Activated CD4-positive, alpha-beta memory T cell treated with anti-CD3 and anti-CD28 coated beads for 36 hours (primary cell): ENCODE measurements around the gene PRPSAP2. TPM values are rescaled to one million over a fixed set of nuclear protein-coding genes. Genes with fewer than 3 reads are reported as not detected.

ENCODE experiments used
- CTCF ChIA-PET: fragments of 350-600 bp; sonication (Branson Sonifier 250); formaldehyde crosslinking; loops from one replicate; lab custom pipeline; 2021; ENCODE audit warnings: antibody characterized with exemption, inconsistent platforms; lab: Charles Lee
- POLR2A ChIA-PET: fragments of 350-600 bp; sonication (Branson Sonifier 250); formaldehyde crosslinking; loops from one replicate; lab custom pipeline; 2021; ENCODE audit warnings: antibody characterized with exemption; lab: Charles Lee
- DNase-seq: peaks from one replicate; pipeline ENCODE4 v3.0.0-alpha.2; 2020
- H3K27ac Mint-ChIP-seq: one replicate; pipeline ENCODE4 v1.8.0; 2021; ENCODE audit warnings: mixed read lengths
- H3K27me3 Mint-ChIP-seq: one replicate; pipeline ENCODE4 v1.8.0; 2021; ENCODE audit warnings: mixed read lengths
- H3K36me3 Mint-ChIP-seq: one replicate; pipeline ENCODE4 v1.8.0; 2021; ENCODE audit warnings: mixed read lengths
- H3K4me1 Mint-ChIP-seq: one replicate; pipeline ENCODE4 v1.8.0; 2021; ENCODE audit warnings: low read depth, mixed read lengths
- H3K4me3 Mint-ChIP-seq: one replicate; pipeline ENCODE4 v1.8.0; 2021; ENCODE audit warnings: mild to moderate bottlenecking, mixed read lengths
- H3K9me3 Mint-ChIP-seq: one replicate; pipeline ENCODE4 v1.8.0; 2021; ENCODE audit warnings: mixed read lengths
- intact Hi-C: fragments of 100-400 bp; cut with micrococcal nuclease; formaldehyde crosslinking; loops from one replicate; pipeline ENCODE4 v1.15.1; 2023
- total RNA-seq, 2 experiments: library from RNA; stranded (reverse); gene quantifications; one replicate each; pipeline ENCODE4 v1.2.3, GENCODE V29; 2021

The PRPSAP2 gene
- total RNA-seq, 2 experiments from 2014 or later: 41.9 to 42.5 TPM

- ChIA-PET CTCF (no interaction called here), POLR2A (no interaction called here)
- Mint-ChIP-seq H3K9me3 (no peaks in the 10 kb centered on the region), H3K4me3 (no peak overlapping the region), H3K27me3 (no peaks in the 10 kb centered on the region), H3K27ac (no peak overlapping the region), H3K36me3 (peaks cover 30% of the 10 kb centered on the region), H3K4me1 (peaks cover 11% of the 10 kb centered on the region)
- intact Hi-C loops: no loop called here
- DNase-seq: no peak
Measured at GRCh38 chr17:18896146-18896545, 38.2 kb downstream of the PRPSAP2 start.

DNA sequence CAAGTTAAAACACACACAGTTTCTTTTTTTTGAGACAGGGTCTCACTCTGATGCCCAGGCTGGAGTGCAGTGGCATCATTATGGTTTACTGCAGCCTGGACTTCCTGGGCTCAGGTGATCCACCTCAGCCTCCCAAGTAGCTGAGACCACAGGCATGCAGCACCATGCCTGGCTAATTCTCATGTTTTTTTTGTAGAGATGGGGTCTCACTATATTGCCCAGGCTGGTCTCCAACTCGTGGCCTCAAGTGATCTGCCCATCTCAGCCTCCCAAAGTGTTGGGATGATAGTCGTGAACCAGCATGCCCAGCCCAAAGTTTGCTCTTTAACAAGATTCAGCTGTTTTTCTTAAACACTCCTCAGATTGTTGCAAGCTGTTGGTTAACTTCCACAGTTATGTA, 39.0 kb downstream of the PRPSAP2 start:
- no peak for DNase-seq
- intact Hi-C loops: no loop called here
- Mint-ChIP-seq H3K36me3 (peaks cover 33% of the 10 kb centered on the region), H3K9me3 (no peaks in the 10 kb centered on the region), H3K4me3 (no peak overlapping the region), H3K27ac (no peak overlapping the region), H3K27me3 (no peaks in the 10 kb centered on the region), H3K4me1 (peaks cover 19% of the 10 kb centered on the region)
- ChIA-PET CTCF (no interaction called here), POLR2A (no interaction called here)

- peaks cover 28% of the 10 kb centered on the region for H3K36me3 Mint-ChIP-seq
- ChIA-PET POLR2A (no interaction called here), CTCF (interaction anchor here (1.1 kb wide), 1 partner anchor 57 kb away, joined by 4 read pairs; no protein-coding TSS in a partner anchor)
- H3K9me3 Mint-ChIP-seq: no peaks in the 10 kb centered on the region
- intact Hi-C loops: no loop called here
- no peak overlapping the region for H3K4me3 Mint-ChIP-seq
- no peak overlapping the region for H3K27ac Mint-ChIP-seq
- DNase-seq: no peak
- peaks cover 24% of the 10 kb centered on the region for H3K4me1 Mint-ChIP-seq
- H3K27me3 Mint-ChIP-seq: no peaks in the 10 kb centered on the region
Measured at GRCh38 chr17:18904482-18904881, 46.6 kb downstream of the PRPSAP2 start.

DNA sequence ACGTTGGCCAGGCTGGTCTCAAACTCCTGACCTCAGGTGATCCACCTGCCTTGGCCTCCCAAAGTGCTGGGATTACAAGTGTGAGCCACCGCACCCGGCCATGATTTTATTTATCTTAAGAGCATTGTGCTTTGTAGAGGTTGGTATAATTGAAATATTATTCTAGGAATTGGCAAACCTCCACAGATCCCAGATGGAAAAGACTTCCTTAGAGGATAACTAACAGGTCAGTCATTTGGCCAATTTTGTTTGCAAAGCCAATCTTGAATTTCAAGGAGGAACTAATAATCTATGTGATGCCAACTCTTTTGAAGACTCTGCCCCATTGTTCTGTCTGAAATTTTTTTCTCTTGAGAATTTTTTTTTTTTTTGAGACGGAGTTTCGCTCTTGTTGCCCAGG, 47.3 kb downstream of the PRPSAP2 start:
- Mint-ChIP-seq H3K9me3 (no peaks in the 10 kb centered on the region), H3K27me3 (no peaks in the 10 kb centered on the region), H3K4me3 (no peak overlapping the region), H3K4me1 (peaks cover 23% of the 10 kb centered on the region), H3K36me3 (peaks cover 26% of the 10 kb centered on the region), H3K27ac (no peak overlapping the region)
- intact Hi-C loops: no loop called here
- CTCF ChIA-PET: interaction anchor here (0.7 to 1.1 kb wide), 2 partner anchors 16 to 56 kb away, joined by 3 to 4 read pairs; no protein-coding TSS in a partner anchor
- DNase-seq: no peak
- POLR2A ChIA-PET: no interaction called here

- Mint-ChIP-seq H3K9me3 (no peaks in the 10 kb centered on the region), H3K4me1 (no peaks in the 10 kb centered on the region), H3K27me3 (no peaks in the 10 kb centered on the region), H3K4me3 (no peak overlapping the region), H3K27ac (no peak overlapping the region), H3K36me3 (peaks cover 31% of the 10 kb centered on the region)
- POLR2A ChIA-PET: no interaction called here
- intact Hi-C loops: no loop called here
- no peak for DNase-seq
- CTCF ChIA-PET: no interaction called here
Measured at GRCh38 chr17:18910326-18910725, 52.4 kb downstream of the PRPSAP2 start.

DNA sequence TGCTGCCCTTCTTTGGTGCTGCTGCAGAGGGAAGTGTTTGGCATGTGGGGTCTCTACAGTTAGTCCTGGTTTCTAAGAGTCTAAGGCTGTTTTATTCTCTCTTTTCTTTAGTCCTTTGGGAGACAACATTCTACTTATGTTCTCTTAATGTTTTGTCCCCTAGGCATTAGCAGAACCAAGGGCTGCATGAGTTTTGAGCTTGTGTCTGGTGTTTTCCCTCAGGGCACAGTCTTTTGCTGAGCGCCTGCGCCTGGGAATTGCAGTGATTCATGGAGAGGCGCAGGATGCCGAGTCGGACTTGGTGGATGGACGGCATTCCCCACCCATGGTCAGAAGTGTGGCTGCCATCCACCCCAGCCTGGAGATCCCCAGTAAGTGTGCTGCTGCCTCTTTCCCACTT, 53.0 kb downstream of the PRPSAP2 start:
- Mint-ChIP-seq H3K4me3 (no peak overlapping the region), H3K36me3 (peaks cover 32% of the 10 kb centered on the region), H3K4me1 (no peaks in the 10 kb centered on the region), H3K9me3 (no peaks in the 10 kb centered on the region), H3K27ac (no peak overlapping the region), H3K27me3 (no peaks in the 10 kb centered on the region)
- CTCF ChIA-PET: no interaction called here
- POLR2A ChIA-PET: no interaction called here
- DNase-seq: no peak
- intact Hi-C loops: no loop called here

DNA sequence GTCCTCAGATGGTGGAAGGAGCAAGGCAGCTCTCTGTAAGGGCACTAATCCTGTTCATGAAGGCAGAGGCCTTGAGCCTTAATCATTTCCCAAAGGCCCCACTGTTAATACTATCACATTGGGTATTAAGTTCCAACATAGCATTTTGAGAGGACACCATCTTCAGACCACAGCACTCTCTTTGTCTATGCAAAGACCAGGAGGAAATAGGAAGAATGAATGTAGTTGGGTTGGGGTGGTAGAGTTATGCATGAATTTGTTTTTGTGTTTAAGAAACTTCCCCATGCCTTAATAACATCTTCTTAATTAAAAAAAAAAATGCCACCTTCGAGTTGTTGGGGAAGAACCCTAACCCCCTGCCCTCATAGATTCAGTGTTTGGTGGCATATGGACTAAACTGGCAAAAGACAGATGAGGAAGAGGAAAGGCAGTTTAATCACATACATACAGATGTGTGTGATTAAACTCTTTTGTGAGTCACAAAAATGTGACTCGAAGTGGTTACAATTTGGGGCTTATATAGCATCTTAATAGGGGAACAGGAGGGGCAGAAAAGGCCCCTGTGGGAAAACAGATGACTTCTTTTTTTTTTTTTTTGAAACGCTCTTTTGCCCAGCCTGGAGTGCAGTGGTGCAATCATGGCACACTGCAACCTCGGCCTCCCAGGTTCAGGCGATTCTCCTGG, 59.0 kb downstream of the PRPSAP2 start:
- no peak overlapping the region for H3K27ac Mint-ChIP-seq
- peaks cover 28% of the 10 kb centered on the region for H3K36me3 Mint-ChIP-seq
- no peak overlapping the region for H3K4me3 Mint-ChIP-seq
- CTCF ChIA-PET: no interaction called here
- POLR2A ChIA-PET: interaction anchor here (0.5 kb wide), 1 partner anchor 25 kb away, joined by 3 read pairs; no protein-coding TSS in a partner anchor
- H3K27me3 Mint-ChIP-seq: no peaks in the 10 kb centered on the region
- H3K4me1 Mint-ChIP-seq: peaks cover 32% of the 10 kb centered on the region
- intact Hi-C loops: no loop called here
- H3K9me3 Mint-ChIP-seq: no peaks in the 10 kb centered on the region
- DNase-seq: no peak

DNA sequence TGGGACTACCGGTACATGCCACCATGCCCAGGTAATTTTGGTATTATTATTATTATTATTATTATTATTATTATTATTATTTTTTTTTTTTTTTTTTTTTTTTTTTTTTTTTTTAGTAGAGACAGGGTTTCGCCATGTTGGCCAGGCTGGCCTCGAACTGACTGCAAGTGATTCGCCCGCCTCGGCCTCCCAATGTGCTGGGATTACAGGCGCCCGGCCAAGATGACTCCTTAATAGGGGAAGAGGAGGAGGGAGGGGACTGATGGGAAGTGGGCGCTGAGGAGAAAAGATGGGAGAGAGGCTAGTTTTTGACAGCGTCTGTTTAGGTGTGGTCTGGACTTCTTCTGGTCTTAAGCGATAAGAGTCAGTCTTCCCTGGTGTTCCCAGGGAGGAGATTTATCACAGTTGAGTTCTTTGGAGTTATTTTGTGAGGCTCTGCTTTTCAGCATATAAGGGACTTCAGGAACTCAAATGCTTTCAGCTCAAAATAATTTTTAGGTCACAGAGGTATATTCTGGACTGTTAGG, 59.6 kb downstream of the PRPSAP2 start:
- Mint-ChIP-seq H3K27me3 (no peaks in the 10 kb centered on the region), H3K9me3 (no peaks in the 10 kb centered on the region), H3K4me1 (peaks cover 37% of the 10 kb centered on the region), H3K36me3 (peaks cover 25% of the 10 kb centered on the region), H3K27ac (no peak overlapping the region), H3K4me3 (no peak overlapping the region)
- CTCF ChIA-PET: no interaction called here
- no peak for DNase-seq
- intact Hi-C loops: no loop called here
- POLR2A ChIA-PET: interaction anchor here (0.5 kb wide), 1 partner anchor 25 kb away, joined by 3 read pairs; no protein-coding TSS in a partner anchor

GRCh38 chr17:18919963-18920362, 62.0 kb downstream of the PRPSAP2 start:
- Mint-ChIP-seq H3K36me3 (peaks cover 21% of the 10 kb centered on the region), H3K27me3 (no peaks in the 10 kb centered on the region), H3K27ac (no peak overlapping the region), H3K9me3 (no peaks in the 10 kb centered on the region), H3K4me3 (no peak overlapping the region), H3K4me1 (peaks cover 41% of the 10 kb centered on the region)
- DNase-seq: no peak
- ChIA-PET CTCF (no interaction called here), POLR2A (no interaction called here)
- intact Hi-C loops: loop anchor here (10.0 kb wide), 2 partner anchors 55 to 105 kb away; no protein-coding TSS in a partner anchor

DNA sequence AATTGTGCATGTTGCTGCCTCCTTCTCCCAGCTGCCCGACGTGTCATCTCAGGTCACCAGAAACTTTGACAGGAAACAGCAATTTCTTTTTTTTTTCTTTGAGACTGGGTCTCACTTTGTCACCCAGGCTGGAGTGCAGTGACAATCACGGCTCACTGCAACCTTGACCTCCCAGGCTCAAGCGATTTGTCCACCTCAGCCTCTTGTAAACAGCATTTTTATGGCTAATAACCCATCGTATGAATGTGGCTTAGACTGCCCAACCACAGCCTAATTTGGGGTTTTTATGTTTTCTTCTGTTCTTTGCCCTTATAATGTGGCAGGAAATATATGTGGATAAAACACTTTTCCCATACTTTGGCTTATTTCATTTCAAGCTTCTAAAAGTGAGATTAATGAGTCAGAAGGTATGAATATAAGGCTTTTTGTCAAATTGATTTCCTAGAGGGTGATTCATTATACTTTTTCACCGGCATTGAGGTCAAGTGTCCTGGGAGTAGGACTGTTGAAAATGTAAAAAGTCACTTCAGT, 63.0 kb downstream of the PRPSAP2 start:
- ChIA-PET CTCF (interaction anchor here (0.6 kb wide), 1 partner anchor 1229 kb away, joined by 3 read pairs; no protein-coding TSS in a partner anchor), POLR2A (interaction anchor here (0.6 kb wide), 2 partner anchors 37 to 57 kb away, joined by 4 read pairs; no protein-coding TSS in a partner anchor)

GRCh38 chr17:18921485-18921884, 63.6 kb downstream of the PRPSAP2 start:
- H3K27ac Mint-ChIP-seq: peak overlapping the region; percentile 67
- peaks cover 51% of the 10 kb centered on the region for H3K4me1 Mint-ChIP-seq
- POLR2A ChIA-PET: no interaction called here
- no peaks in the 10 kb centered on the region for H3K27me3 Mint-ChIP-seq
- intact Hi-C loops: loop anchor here (1.0 to 10.0 kb wide), 4 partner anchors 20 to 107 kb away; no protein-coding TSS in a partner anchor
- peaks cover 16% of the 10 kb centered on the region for H3K36me3 Mint-ChIP-seq
- H3K9me3 Mint-ChIP-seq: no peaks in the 10 kb centered on the region
- DNase-seq: no peak
- H3K4me3 Mint-ChIP-seq: peak overlapping the region; percentile 10
- CTCF ChIA-PET: no interaction called here

More for the DNA sequence above, 63.0 kb downstream of the PRPSAP2 start:
- Mint-ChIP-seq H3K4me1 (peaks cover 49% of the 10 kb centered on the region), H3K9me3 (no peaks in the 10 kb centered on the region), H3K27me3 (no peaks in the 10 kb centered on the region), H3K4me3 (peak overlapping the region; percentile 10), H3K36me3 (peaks cover 16% of the 10 kb centered on the region), H3K27ac (peak overlapping the region; percentile 59)
- intact Hi-C loops: loop anchor here (1.0 to 10.0 kb wide), 4 partner anchors 20 to 106 kb away; no protein-coding TSS in a partner anchor
- peak; percentile 25 for DNase-seq

GRCh38 chr17:18921912-18922451, 64.1 kb downstream of the PRPSAP2 start:
- H3K4me3 Mint-ChIP-seq: peak overlapping the region; percentile 8
- peaks cover 53% of the 10 kb centered on the region for H3K4me1 Mint-ChIP-seq
- intact Hi-C loops: loop anchor here (1.0 to 10.0 kb wide), 4 partner anchors 21 to 107 kb away; no protein-coding TSS in a partner anchor
- H3K27ac Mint-ChIP-seq: peak overlapping the region; percentile 67
- peak; percentile 37 for DNase-seq
- POLR2A ChIA-PET: no interaction called here
- H3K27me3 Mint-ChIP-seq: no peaks in the 10 kb centered on the region
- CTCF ChIA-PET: interaction anchor here (0.6 kb wide), 1 partner anchor 65 kb away, joined by 3 read pairs; no protein-coding TSS in a partner anchor
- no peaks in the 10 kb centered on the region for H3K9me3 Mint-ChIP-seq
- peaks cover 14% of the 10 kb centered on the region for H3K36me3 Mint-ChIP-seq
